Measurements from ENCODE around the gene PPFIBP2. TPM values are rescaled to one million over a fixed set of nuclear protein-coding genes. Genes with fewer than 3 reads are reported as not detected.
"Not testable (repeated sequence)": the region's sequence is repeated elsewhere in the genome, so short reads cannot be mapped to it uniquely, and the experiment has no call there.

PPFIBP2 gene
- polyA plus RNA-seq, 1 experiment, result 20.6 TPM

- Histone ChIP-seq H3K4me3 (ENCODE audit: low read depth, low read length) (no peak overlapping the region), H3K27me3 (ENCODE audit: control insufficient read depth, insufficient read depth, low read length) (no peaks in the 10 kb centered on the region), H3K36me3 (ENCODE audit: control insufficient read depth, insufficient read depth, low read length) (peaks cover 15% of the 10 kb centered on the region)
- POLR2A ChIA-PET, result interaction anchor here (0.6 kb wide), 1 partner anchor 19 kb away, joined by 3 read pairs; no protein-coding TSS in a partner anchor
- DNase-seq (ENCODE audit: low read depth), result no peak
- peak; percentile 70 for TF ChIP-seq CTCF (IDR thresholded peaks at IDR 0.05; ENCODE audit: insufficient read depth, low read depth, low read length)
- CTCF ChIA-PET, result interaction anchor here (0.7 to 6.9 kb wide), 28 partner anchors 8 to 724 kb away, joined by 3 to 121 read pairs (median 5); partner anchors contain the start of gene PPFIBP2
Observed at GRCh38 chr11:7657306-7658025, 143.7 kb downstream of the PPFIBP2 start.

- H3K36me3 ChIP-seq (ENCODE audit: control insufficient read depth, insufficient read depth, low read length), result peaks cover 21% of the 10 kb centered on the region
- DNase-seq (ENCODE audit: low read depth); H3K4me3 ChIP-seq (ENCODE audit: low read depth, low read length); POLR2A ChIA-PET; H3K27me3 ChIP-seq (ENCODE audit: control insufficient read depth, insufficient read depth, low read length): not testable (repeated sequence)
- CTCF ChIA-PET, result interaction anchor here (0.8 kb wide), 1 partner anchor 150 kb away, joined by 3 read pairs; the partner anchor contains the start of gene PPFIBP2
Observed at GRCh38 chr11:7663531-7663930, 149.7 kb downstream of the PPFIBP2 start.

- peaks cover 22% of the 10 kb centered on the region for H3K36me3 ChIP-seq (ENCODE audit: control insufficient read depth, insufficient read depth, low read length)
- H3K27me3 ChIP-seq (ENCODE audit: control insufficient read depth, insufficient read depth, low read length), result no peaks in the 10 kb centered on the region
- no peak for DNase-seq (ENCODE audit: low read depth)
- no peak for TF ChIP-seq CTCF (IDR thresholded peaks at IDR 0.05; ENCODE audit: insufficient read depth, low read depth, low read length)
- POLR2A ChIA-PET, result no interaction called here
- no peak overlapping the region for H3K4me3 ChIP-seq (ENCODE audit: low read depth, low read length)
- CTCF ChIA-PET, result interaction anchor here (0.7 to 7.8 kb wide), 21 partner anchors 8 to 927 kb away, joined by 3 to 98 read pairs (median 4); no protein-coding TSS in a partner anchor
Observed at GRCh38 chr11:7664867-7665266, 151.1 kb downstream of the PPFIBP2 start.

- DNase-seq (ENCODE audit: low read depth), result no peak
- Histone ChIP-seq H3K4me3 (ENCODE audit: low read depth, low read length) (no peak overlapping the region), H3K27me3 (ENCODE audit: control insufficient read depth, insufficient read depth, low read length) (no peaks in the 10 kb centered on the region), H3K36me3 (ENCODE audit: control insufficient read depth, insufficient read depth, low read length) (peaks cover 22% of the 10 kb centered on the region)
- CTCF ChIA-PET, result interaction anchor here (0.6 to 7.8 kb wide), 34 partner anchors 9 to 928 kb away, joined by 3 to 98 read pairs (median 4); partner anchors contain the start of gene PPFIBP2
- POLR2A ChIA-PET, result no interaction called here
- peak; percentile 90 for TF ChIP-seq CTCF (IDR thresholded peaks at IDR 0.05; ENCODE audit: insufficient read depth, low read depth, low read length)
Observed at GRCh38 chr11:7665473-7666291, 151.9 kb downstream of the PPFIBP2 start.

GRCh38 chr11:7666292-7666866 lies 152.6 kb downstream of the PPFIBP2 start:
- no peak for TF ChIP-seq CTCF (IDR thresholded peaks at IDR 0.05; ENCODE audit: insufficient read depth, low read depth, low read length)
- no peak overlapping the region for H3K4me3 ChIP-seq (ENCODE audit: low read depth, low read length)
- no peaks in the 10 kb centered on the region for H3K27me3 ChIP-seq (ENCODE audit: control insufficient read depth, insufficient read depth, low read length)
- peaks cover 22% of the 10 kb centered on the region for H3K36me3 ChIP-seq (ENCODE audit: control insufficient read depth, insufficient read depth, low read length)
- POLR2A ChIA-PET, result no interaction called here
- DNase-seq (ENCODE audit: low read depth), result no peak
- CTCF ChIA-PET, result interaction anchor here (0.9 to 7.8 kb wide), 18 partner anchors 10 to 567 kb away, joined by 3 to 98 read pairs (median 5); partner anchors contain the start of gene PPFIBP2
